ENCODE data around the gene C14orf93.

DNA sequence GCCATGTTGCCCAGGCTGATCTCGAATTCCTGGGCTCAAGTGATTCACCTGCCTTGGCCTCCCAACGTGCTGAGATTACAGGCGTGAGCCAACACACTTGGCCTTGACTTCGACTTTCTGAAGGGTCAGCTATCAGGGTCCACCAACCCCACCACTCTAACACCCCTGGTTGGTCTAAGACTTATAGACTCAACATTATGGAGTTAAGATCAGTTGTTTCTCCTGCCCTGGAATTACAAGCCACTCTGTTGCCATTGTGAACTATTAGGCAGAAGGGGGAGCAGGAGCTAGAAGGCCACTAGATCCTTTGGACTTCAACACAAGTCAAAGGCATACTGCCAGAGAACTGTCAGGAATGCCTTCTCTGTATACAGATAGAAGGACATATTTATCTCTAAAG, 30.2 kb upstream of the C14orf93 start:
- no peak for TF ChIP-seq POLR2A (IDR thresholded peaks at IDR 0.05)
- TF ChIP-seq, protein P1, sequence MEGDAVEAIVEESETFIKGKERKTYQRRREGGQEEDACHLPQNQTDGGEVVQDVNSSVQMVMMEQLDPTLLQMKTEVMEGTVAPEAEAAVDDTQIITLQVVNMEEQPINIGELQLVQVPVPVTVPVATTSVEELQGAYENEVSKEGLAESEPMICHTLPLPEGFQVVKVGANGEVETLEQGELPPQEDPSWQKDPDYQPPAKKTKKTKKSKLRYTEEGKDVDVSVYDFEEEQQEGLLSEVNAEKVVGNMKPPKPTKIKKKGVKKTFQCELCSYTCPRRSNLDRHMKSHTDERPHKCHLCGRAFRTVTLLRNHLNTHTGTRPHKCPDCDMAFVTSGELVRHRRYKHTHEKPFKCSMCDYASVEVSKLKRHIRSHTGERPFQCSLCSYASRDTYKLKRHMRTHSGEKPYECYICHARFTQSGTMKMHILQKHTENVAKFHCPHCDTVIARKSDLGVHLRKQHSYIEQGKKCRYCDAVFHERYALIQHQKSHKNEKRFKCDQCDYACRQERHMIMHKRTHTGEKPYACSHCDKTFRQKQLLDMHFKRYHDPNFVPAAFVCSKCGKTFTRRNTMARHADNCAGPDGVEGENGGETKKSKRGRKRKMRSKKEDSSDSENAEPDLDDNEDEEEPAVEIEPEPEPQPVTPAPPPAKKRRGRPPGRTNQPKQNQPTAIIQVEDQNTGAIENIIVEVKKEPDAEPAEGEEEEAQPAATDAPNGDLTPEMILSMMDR (IDR thresholded peaks at IDR 0.05), result no peak

All from breast epithelium (tissue), 3 donors.